CMK (cell line): ENCODE data around the gene CHRNB1.
A peak's percentile ranks its signal among the peaks of the same experiment; 100 is the strongest.

ENCODE experiments used
- DNase-seq: peaks from one replicate; pipeline ENCODE4 v3.0.0-alpha.2; 2010; ENCODE audit warnings: low read depth

The CHRNB1 gene

GRCh38 chr17:7444682-7445618 lies at the start of gene CHRNB1:
Gene CHRNB1 (plus strand): TSS chr17:7445061. CDS start chr17:7445128, 67 bp downstream.
- no peak for DNase-seq

DNA sequence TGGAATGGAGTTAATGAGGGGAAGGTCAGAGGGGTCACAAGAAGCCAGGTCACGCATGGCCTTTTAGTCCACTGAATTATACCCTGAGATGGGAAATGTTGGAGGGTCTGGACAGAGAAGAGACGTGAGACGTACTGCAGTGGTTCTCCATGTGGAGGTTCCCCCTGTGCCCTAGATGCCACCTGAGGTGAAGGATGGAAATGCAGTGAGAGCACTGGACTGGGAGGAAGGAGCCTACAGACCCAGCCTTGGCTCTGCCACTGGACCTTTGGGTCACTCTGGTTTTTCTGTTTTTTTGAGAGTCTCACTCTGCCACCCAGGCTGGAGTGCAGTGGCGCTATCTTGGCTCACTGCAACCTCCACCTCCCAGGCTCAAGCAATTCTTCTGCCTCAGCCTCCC lies 48.7 kb upstream of the CHRNB1 start:
- DNase-seq = no peak

DNA sequence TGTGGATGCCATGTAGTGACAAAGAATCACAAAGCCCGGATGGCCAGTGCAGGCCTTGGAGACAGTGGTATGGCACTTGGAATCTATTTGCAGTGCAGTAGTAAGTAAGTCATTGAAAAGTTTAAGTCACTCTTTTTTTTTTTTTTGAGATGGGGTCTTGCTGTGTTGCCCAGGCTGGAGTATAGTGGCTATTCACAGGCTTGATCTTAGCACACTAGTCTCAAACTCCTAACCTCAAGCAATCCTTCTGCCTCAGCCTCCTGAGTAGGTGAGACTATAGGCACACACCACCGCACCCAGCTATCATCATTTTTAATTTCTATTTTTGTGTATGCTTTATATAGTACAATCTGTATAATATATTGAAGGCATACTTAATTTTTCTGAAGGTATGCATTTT lies 46.2 kb upstream of the CHRNB1 start:
- no peak for DNase-seq

DNA sequence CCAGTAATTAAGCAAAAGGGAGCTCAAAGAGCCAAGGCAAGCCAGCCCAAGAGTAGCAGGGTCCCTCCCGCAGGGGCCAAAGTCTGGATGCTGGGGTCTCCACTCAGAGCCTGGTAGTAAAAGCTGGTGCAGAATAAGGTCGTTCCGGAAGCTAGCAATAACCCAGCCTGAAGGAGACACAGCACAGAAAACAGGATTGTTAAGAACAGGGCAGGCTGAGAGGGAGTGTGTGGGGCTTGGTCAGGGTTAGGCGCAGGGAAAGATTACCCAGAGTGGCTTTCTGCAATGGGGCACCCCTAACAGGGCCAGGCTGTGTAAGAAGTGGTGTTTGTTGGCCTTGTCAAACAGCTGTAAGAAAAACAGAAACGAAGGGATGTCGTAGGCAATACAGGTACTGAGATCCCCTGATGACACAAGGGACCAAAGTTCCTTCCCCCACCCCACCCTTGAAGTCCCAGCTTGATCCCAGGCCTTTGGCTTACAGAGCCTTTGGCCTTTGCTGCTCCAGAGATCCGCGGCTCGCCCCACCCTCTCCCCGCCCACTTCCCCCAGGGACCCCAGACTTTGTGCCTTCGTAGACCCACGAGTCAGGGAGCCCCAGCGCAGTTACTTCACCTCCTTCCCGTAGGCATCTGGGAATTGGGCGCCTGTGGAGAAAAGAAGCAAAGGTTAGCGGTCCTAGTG lies 41.7 kb upstream of the CHRNB1 start:
- DNase-seq = no peak

DNA sequence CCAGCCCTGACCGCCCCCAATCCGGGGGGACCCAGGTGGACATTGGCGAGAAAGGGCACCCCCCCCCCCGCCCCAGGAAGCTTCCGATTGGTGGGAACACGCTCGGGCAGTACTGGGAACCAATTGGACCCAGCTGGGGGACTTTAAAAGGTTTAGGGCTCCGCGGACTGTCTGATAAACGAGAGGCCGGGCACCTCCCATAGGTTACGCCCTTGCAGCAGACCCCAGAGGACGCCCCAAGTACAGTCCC lies 41.2 kb upstream of the CHRNB1 start:
- DNase-seq = no peak

GRCh38 chr17:7403977-7404736 lies 40.7 kb upstream of the CHRNB1 start, which contains the start of gene TMEM256:
Gene TMEM256 (minus strand): TSS chr17:7404097. CDS start chr17:7404084, 13 bp downstream.
- DNase-seq = peak; percentile 71

GRCh38 chr17:7404737-7405349 lies 40.0 kb upstream of the CHRNB1 start:
- no peak for DNase-seq

DNA sequence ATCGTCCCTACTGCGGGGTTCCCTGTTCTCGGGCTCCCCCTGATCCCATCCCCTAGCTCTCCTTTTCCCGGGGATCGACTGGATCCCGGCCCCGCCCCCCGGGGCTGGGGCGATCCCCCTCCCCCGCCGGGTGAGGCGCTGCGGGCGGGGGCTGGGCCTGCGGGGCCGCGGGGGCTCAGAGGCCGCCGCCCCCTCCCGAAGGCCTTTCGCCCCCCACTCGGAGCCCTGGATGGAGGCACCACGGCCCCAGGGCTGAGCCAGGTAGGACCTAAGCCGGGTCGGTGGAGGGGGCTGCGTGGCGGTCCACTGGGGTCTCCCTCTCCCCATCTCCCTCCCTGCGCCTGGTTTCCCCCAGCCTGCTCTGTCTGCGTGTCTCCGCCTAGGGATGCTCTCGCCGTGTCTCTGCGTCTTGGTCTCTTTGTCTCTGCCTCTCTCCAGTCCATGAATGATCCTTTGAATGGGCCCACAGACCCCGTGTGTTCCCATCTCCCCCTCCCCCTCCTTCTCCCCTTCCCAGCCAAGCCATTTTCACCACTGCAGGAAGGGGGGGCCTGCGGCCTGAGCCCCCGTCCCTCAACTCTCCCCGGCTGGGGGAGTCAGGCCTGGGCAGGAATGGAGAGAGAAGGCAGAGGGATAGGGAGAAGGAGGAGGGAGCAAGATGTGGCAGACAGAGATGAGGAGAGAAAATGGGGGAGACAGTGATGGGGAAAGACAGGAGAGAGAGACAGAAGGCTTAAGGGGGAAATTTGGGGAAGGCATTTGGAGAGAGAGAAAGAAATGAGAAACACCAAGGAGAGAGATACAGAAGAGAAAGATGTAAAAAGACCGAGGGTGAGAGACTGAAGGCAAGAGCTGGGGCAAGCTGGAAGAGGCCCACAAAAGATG lies 39.3 kb upstream of the CHRNB1 start:
- no peak for DNase-seq

DNA sequence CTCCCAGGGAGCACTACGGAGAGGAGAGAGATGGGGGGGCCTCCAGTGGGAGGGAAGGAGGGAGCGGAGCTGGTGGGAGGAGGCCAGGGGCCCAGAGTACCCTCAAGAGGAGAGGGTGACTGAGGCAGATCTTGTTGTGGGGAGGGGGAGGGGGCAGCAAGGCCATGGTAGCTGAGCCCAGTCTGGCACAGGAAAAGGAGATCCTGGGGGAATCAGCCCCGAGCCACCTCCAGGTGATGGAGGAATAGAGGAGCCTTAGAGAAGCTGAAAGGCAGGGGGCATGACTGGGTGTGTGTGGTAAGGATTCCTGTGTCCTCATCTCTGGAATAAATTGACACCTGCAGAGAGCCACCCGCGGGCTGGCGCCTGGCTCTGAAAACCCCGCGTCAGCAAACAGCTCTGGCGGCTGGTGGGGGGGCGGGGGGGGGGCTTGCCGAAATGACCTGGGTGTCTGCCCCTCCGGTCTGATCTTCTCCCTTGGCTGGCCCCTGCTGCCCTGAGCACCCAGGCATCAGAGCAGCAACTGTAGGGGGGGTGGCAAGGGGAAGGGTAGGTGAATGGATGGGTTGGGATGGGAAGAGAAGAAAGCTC lies 38.5 kb upstream of the CHRNB1 start:
- DNase-seq = no peak

DNA sequence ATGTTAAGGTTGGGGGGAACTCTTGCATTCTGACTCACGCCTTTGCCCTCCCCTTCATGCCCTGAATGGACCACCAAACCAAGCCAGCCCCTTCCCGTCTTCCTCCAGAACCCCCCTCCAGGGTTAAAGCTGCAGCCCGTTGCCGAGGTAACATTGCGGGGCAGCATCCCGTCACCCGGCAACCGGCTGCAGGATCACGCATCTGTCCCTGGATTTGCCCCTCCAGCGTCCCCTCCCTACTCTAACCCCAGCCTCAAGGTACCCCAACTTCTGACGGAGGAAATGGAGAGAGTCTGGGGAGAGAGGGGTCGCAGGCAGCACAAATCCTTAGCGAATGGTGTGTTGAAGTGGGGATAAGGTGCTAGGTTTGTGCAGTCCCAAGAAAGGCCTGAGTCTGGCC lies 37.8 kb upstream of the CHRNB1 start:
- DNase-seq = no peak

DNA sequence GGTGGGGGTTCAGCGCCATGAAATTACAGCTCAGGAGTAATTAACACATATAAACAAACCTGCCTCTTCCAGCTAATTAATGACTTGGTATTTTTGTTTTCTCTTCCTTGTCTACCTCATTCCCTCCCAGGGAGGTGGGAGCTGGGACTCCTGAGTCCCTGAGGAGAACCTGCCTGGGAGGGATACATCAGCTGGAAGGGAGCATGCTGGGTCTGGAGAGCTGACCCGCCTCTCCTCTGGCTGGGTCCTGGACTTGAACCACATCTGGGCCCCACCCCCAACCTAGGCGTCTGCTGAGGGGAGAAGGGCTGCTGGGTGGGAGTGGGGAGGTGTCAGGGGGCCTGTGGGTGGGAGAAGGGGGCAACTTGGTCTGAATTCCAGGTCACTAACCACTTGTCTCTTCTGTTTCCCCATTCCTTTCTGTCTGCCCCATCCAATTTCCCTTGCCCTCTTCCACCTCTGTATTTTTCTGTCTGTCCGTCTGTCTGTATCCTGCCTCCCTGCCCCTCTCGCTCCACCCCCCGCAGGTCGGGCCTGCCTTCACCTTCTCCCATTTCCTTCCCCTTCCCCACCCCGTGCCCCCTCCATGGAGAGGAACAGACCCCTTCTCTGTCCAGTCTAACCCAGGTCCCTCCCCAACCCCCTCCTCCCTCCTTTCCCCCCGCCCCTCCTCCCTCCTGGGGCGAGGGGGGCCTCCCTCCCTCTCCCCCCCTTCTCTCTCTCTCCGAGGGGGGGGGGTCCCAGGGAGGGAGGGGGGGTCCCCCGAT lies 37.2 kb upstream of the CHRNB1 start, which contains the start of gene NLGN2:
TSS of gene NLGN2 (plus strand) at position 361 of the 767 bp plus-strand sequence. CDS start 411 bp downstream, outside the sequence.
- DNase-seq = no peak

GRCh38 chr17:7408252-7408727 lies 36.6 kb upstream of the CHRNB1 start:
- DNase-seq = no peak

DNA sequence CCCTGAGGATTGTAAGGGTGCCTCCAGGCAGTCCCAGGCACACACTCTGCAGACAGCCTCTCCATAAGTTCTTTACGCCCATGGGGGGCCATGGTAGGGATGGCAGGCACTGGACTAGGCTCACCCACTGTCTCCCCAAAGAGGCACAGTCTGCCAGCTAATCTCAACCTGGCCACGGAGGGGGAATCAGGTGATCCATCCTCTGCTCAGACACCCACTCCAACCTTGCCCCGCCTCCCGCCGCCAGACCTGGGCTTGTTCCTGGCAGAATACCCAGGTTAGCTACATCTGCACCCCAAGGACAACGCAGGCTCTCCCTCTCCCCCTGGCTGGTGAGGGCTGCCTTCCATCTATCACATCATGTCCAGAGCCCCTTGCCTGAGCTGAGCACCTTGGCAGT lies 36.0 kb upstream of the CHRNB1 start:
- DNase-seq = no peak

GRCh38 chr17:7409716-7410115 lies 35.1 kb upstream of the CHRNB1 start:
- no peak for DNase-seq

GRCh38 chr17:7410634-7411426 lies 34.0 kb upstream of the CHRNB1 start:
- no peak for DNase-seq

GRCh38 chr17:7411427-7411750 lies 33.5 kb upstream of the CHRNB1 start:
- DNase-seq = no peak

GRCh38 chr17:7413346-7413985 lies 31.4 kb upstream of the CHRNB1 start:
- no peak for DNase-seq

DNA sequence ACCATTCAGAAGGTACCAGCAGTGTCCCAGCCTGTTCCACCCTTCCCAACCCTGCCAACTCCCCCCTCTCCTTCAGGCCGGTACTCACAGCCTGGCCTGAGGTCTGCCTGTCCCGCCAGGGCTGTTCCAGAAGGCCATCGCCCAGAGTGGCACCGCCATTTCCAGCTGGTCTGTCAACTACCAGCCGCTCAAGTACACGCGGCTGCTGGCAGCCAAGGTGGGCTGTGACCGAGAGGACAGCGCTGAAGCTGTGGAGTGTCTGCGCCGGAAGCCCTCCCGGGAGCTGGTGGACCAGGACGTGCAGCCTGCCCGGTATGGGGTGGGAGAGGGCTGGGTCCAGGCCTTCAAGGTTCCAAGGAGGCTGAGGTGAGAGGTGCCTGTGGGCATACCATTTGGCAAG lies 30.0 kb upstream of the CHRNB1 start:
- DNase-seq = no peak

DNA sequence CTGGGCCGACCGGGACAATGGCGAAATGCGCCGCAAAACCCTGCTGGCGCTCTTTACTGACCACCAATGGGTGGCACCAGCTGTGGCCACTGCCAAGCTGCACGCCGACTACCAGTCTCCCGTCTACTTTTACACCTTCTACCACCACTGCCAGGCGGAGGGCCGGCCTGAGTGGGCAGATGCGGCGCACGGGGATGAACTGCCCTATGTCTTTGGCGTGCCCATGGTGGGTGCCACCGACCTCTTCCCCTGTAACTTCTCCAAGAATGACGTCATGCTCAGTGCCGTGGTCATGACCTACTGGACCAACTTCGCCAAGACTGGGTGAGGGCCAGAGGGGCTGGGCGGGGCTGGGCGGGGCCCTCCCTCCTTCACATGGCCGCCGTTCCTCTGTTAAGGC lies 29.1 kb upstream of the CHRNB1 start:
- no peak for DNase-seq
